Aortic smooth muscle cell (primary cell): ENCODE results near the gene ZNF185. TPM values are rescaled to one million over a fixed set of nuclear protein-coding genes. Genes with fewer than 3 reads are reported as not detected.

Experiments
- total RNA-seq: library from RNA; depleted of rRNA; stranded (reverse); fragments of >200 nt; gene quantifications from 2 replicates; pipeline ENCODE4 v1.2.3, GENCODE V29; 2014

The ZNF185 gene
- total RNA-seq = 4.6 and 8.5 TPM in 2 replicates

GRCh38 chrX:152897222-152898131, at the start of gene ZNF185:
Gene ZNF185 (plus strand): TSS chrX:152898067. CDS start chrX:152914490, 16,423 bp downstream.

Other genes starting within 250 kb of the ZNF185 start
- gene MAGEA3, start 199.3 kb upstream of the ZNF185 start, total RNA-seq = not detected in 2 replicates
- not detected in 2 replicates for gene CSAG2, start 188.8 kb upstream of the ZNF185 start, total RNA-seq
- gene MAGEA2B, start 183.4 kb upstream of the ZNF185 start, total RNA-seq = not detected in 2 replicates
- not detected in 2 replicates for gene CSAG1, start 164.3 kb upstream of the ZNF185 start, total RNA-seq
- gene MAGEA12, start 164.3 kb upstream of the ZNF185 start, total RNA-seq = not detected in 2 replicates
- not detected in 2 replicates for gene MAGEA2, start 144.2 kb upstream of the ZNF185 start, total RNA-seq
- gene CSAG3, start 138.8 kb upstream of the ZNF185 start, total RNA-seq = not detected in 2 replicates
- not detected in 2 replicates for gene MAGEA6, start 128.4 kb upstream of the ZNF185 start, total RNA-seq
- 39.4 and 50.2 TPM in 2 replicates for gene CETN2, start 67.3 kb upstream of the ZNF185 start, total RNA-seq
- 16.5 and 17.3 TPM in 2 replicates for gene NSDHL, start 67.0 kb upstream of the ZNF185 start, total RNA-seq
- gene PNMA5, start 96.0 kb downstream of the ZNF185 start, total RNA-seq = not detected in 2 replicates
- gene PNMA3, start 158.4 kb downstream of the ZNF185 start, total RNA-seq = 0.06 TPM in 1 of 2 replicates, not detected in the other
- 0.53 and 0.62 TPM in 2 replicates for gene PNMA6A, start 174.4 kb downstream of the ZNF185 start, total RNA-seq